K562 (cell line): Measurements from ENCODE around the gene AIFM1. TPM values are rescaled to one million over a fixed set of nuclear protein-coding genes. Genes with fewer than 3 reads are reported as not detected.

Experiments
- ATAC-seq: fragments of 200-7000 bp; cut with Tn5 transposase; 3 replicates; pipeline ENCODE4 v1.9.1; 2020; ENCODE audit warnings: moderate library complexity
- BruUV-seq: library from RNA; stranded (reverse); fragments of 400-500 nt; replicated peaks from 2 replicates; lab custom pipeline; 2021; lab: Mats Ljungman, UMichigan
- CTCF ChIA-PET: fragments of 300-600 bp; formaldehyde crosslinking; extraction: SDS; loops from one replicate; lab custom pipeline; 2021; ENCODE audit warnings: low intra/inter-chr PET ratio; lab: Yijun Ruan, JAX
- POLR2A ChIA-PET: fragments of 300-600, 350-650 bp; sonication (Branson Sonifier 250); formaldehyde crosslinking; extraction: SDS; loops from one replicate; lab custom pipeline; 2021; ENCODE audit warnings: antibody characterized with exemption, inconsistent platforms; lab: Yijun Ruan, JAX
- DNase-seq, 4 experiments: peaks; one replicate each; pipeline versions ENCODE4 v3.0.0 to v3.0.0-alpha.2; 2011 to 2018; ENCODE audit warnings: low spot score in 3 of 4, mixed read lengths in 3 of 4; ENCODE audit errors: extremely low read depth in 1 of 4
- FAIRE-seq: peaks from 2 replicates; lab custom pipeline; 2011; peaks lifted over from hg19 to GRCh38; lab: Jason Lieb, UNC
- H2AFZ ChIP-seq: 2 replicates; pipeline ENCODE4 v1.6.0; 2011; ENCODE audit warnings: low read depth, low read length, control low read depth, inconsistent platforms
- H3K27ac ChIP-seq: fragments of 200-600 bp; 3 replicates; pipeline ENCODE4 v1.8.0; 2011; ENCODE audit warnings: low read depth, mild to moderate bottlenecking, control low read depth, inconsistent platforms, low read length, moderate library complexity, mixed read lengths; ENCODE audit errors: extremely low read depth
- H3K27me3 ChIP-seq, 2 experiments: fragments of 300-600 bp in 1 of 2; 2 replicates in 1 of 2; 3 replicates in 1 of 2; pipeline versions ENCODE4 v1.6.0 to v1.8.0; 2011; ENCODE audit warnings: inconsistent platforms in 2 of 2, low read length in 2 of 2, mild to moderate bottlenecking in 1 of 2, mixed read lengths in 1 of 2, moderate library complexity in 1 of 2; ENCODE audit not compliant: control insufficient read depth in 2 of 2, insufficient read depth in 2 of 2
- H3K36me3 ChIP-seq: fragments of 300-600 bp; 3 replicates; pipeline ENCODE4 v1.8.0; 2011; ENCODE audit warnings: mild to moderate bottlenecking, low read length, inconsistent platforms; ENCODE audit not compliant: control insufficient read depth, insufficient read depth
- H3K4me1 ChIP-seq, 2 experiments: fragments of 200-600 bp in 1 of 2; replicated peaks in 1 of 2; 2 replicates in 1 of 2; 3 replicates in 1 of 2; pipeline versions ENCODE4 v1.5.1 to v1.8.0; 2011; ENCODE audit warnings: inconsistent platforms in 2 of 2, low read length in 2 of 2, mild to moderate bottlenecking in 1 of 2, mixed read lengths in 1 of 2, moderate library complexity in 1 of 2; ENCODE audit not compliant: control insufficient read depth in 2 of 2, insufficient read depth in 2 of 2
- H3K4me2 ChIP-seq: 2 replicates; pipeline ENCODE4 v1.6.1; 2011; ENCODE audit warnings: low read length, control low read depth, inconsistent platforms, mixed read lengths; ENCODE audit not compliant: insufficient read depth
- H3K4me3 ChIP-seq: fragments of 200-600 bp; sonication (generic), shearing (Covaris generic); 2 replicates; pipeline ENCODE4 v1.5.1; 2016; ENCODE audit warnings: control low read depth, inconsistent platforms
- H3K79me2 ChIP-seq: fragments of 200-600 bp; 3 replicates; pipeline ENCODE4 v1.8.0; 2011; ENCODE audit warnings: low read length, inconsistent platforms; ENCODE audit not compliant: control insufficient read depth, insufficient read depth
- H3K9ac ChIP-seq, 2 experiments: 2 replicates each; pipeline versions ENCODE4 v1.6.0 to v1.6.1; 2011; ENCODE audit warnings: low read depth in 2 of 2, low read length in 2 of 2, control low read depth in 1 of 2, inconsistent platforms in 1 of 2, mild to moderate bottlenecking in 1 of 2, mixed read lengths in 1 of 2; ENCODE audit not compliant: insufficient read depth in 1 of 2
- H3K9me1 ChIP-seq: one replicate; pipeline ENCODE4 v1.6.0; 2011; ENCODE audit warnings: inconsistent platforms, mild to moderate bottlenecking, low read length, moderate library complexity; ENCODE audit not compliant: control insufficient read depth, insufficient read depth
- H3K9me3 ChIP-seq: replicated peaks from 2 replicates; pipeline ENCODE4 v1.5.1; 2011; ENCODE audit warnings: low read depth, low read length, inconsistent platforms; ENCODE audit not compliant: control insufficient read depth, insufficient read depth
- H4K20me1 ChIP-seq: replicated peaks from 2 replicates; pipeline ENCODE4 v1.6.1; 2011; ENCODE audit warnings: low read length, inconsistent platforms, mixed read lengths; ENCODE audit not compliant: control insufficient read depth, insufficient read depth
- C11orf30 ChIP-seq: fragments of 450-650 bp; IDR thresholded peaks from 2 replicates; pipeline ENCODE4 v1.6.1; 2016; ENCODE audit warnings: low read depth, mild to moderate bottlenecking
- CHD1 ChIP-seq: fragments of 200-600 bp; sonication (generic); IDR thresholded peaks from one replicate; pipeline ENCODE4 v1.6.1; 2012; ENCODE audit warnings: mild to moderate bottlenecking, moderate library complexity, low read length, inconsistent platforms
- HDGF ChIP-seq: fragments of 450-650 bp; IDR thresholded peaks from 2 replicates; pipeline ENCODE4 v1.6.1; 2016
- KDM2B ChIP-seq: fragments of 250-450 bp; sonication (Bioruptor Pico); IDR thresholded peaks from 2 replicates; pipeline ENCODE4 v1.8.0; 2021; ENCODE audit warnings: mild to moderate bottlenecking, moderate library complexity
- KLF10 ChIP-seq: fragments of 250-450 bp; sonication (Bioruptor Pico); IDR thresholded peaks from 2 replicates; pipeline ENCODE4 v1.6.1; 2021; ENCODE audit warnings: matching md5 sums
- MAFK ChIP-seq: IDR thresholded peaks from 2 replicates; pipeline ENCODE4 v1.6.1; 2011; ENCODE audit warnings: low read length, improper control_type of control experiment
- MECOM ChIP-seq: fragments of 250-450 bp; sonication (Bioruptor Pico); IDR thresholded peaks from 2 replicates; pipeline ENCODE4 v1.8.0; 2022; ENCODE audit warnings: inconsistent platforms
- NFYB ChIP-seq: IDR thresholded peaks from 2 replicates; pipeline ENCODE4 v1.6.1; 2011; ENCODE audit warnings: mild to moderate bottlenecking, moderate library complexity; ENCODE audit not compliant: insufficient read length; ENCODE audit errors: extremely low read depth
- RBM34 ChIP-seq: fragments of 200-400 bp; formaldehyde crosslinking; IDR thresholded peaks from 2 replicates; pipeline ENCODE4 v1.6.1; 2018; ENCODE audit warnings: low read length, borderline replicate concordance; ENCODE audit not compliant: insufficient read depth
- SMAD2 ChIP-seq: fragments of 150-350 bp; IDR thresholded peaks from 2 replicates; pipeline ENCODE4 v1.6.1; 2014; ENCODE audit warnings: low read depth, mild to moderate bottlenecking, low read length
- TFAM ChIP-seq: fragments of 250-450 bp; sonication (Bioruptor Pico); conservative IDR thresholded peaks from 2 replicates; pipeline ENCODE4 v1.5.0; 2021; ENCODE audit warnings: mild to moderate bottlenecking, moderate library complexity
- TFAP4 ChIP-seq: sonication (generic); formaldehyde crosslinking; IDR thresholded peaks from 2 replicates; pipeline ENCODE4 v1.8.0; 2022; ENCODE audit warnings: missing genetic modification reagents, mild to moderate bottlenecking, moderate library complexity, borderline replicate concordance
- ZNF3 ChIP-seq: fragments of 250-450 bp; sonication (Bioruptor Pico); IDR thresholded peaks from 2 replicates; pipeline ENCODE4 v1.5.0; 2021; ENCODE audit warnings: mild to moderate bottlenecking, moderate library complexity
- ZNF316 ChIP-seq: fragments of 450-650 bp; IDR thresholded peaks from 2 replicates; pipeline ENCODE4 v1.6.1; 2016
- ZNF766 ChIP-seq: fragments of 200-800 bp; sonication (Bioruptor generic); conservative IDR thresholded peaks from 2 replicates; pipeline ENCODE4 v1.6.1; 2016; ENCODE audit warnings: missing genetic modification characterization, missing compliant biosample characterization
- whole genome bisulfite sequencing: fragments of 100-300 bp; shearing (Covaris generic); methylation state at CpG from one replicate; pipeline ENCODE4 v1.1.6; 2016; ENCODE audit warnings: low coverage, mixed read lengths; ENCODE audit not compliant: insufficient coverage; ENCODE audit errors: missing lambda C conversion rate; 5-methylcytosine and 5-hydroxymethylcytosine counted together
- in situ Hi-C: fragments of 300-500 bp; cut with MboI; formaldehyde crosslinking; loops from 4 replicates; pipeline ENCODE4 v1.15.0; 2018; ENCODE audit warnings: inconsistent platforms, mixed read lengths
- intact Hi-C: fragments of 100-400 bp; cut with micrococcal nuclease; formaldehyde crosslinking; loops from 2 replicates; pipeline ENCODE4 v1.14.2; 2022
- polyA plus RNA-seq, 8 experiments: library from polyadenylated mRNA; depleted of rRNA in 4 of 8; stranded (reverse) in 5 of 8; unstranded in 3 of 8; fragments of >200 nt; fragmentation: Nextera tagmentation in 2 of 8; fragmentation: Illumina TruSeq in 1 of 8; extraction: Ambion mirVana in 2 of 8; extraction: Trizol in 1 of 8; gene quantifications; 2 replicates each; pipeline versions ENCODE4 v1.2.1 to v1.2.3, GENCODE V29; 2011 to 2014; ENCODE audit warnings: inconsistent platforms in 1 of 8, missing spikeins in 1 of 8
- total RNA-seq, 7 experiments: library from RNA; depleted of rRNA in 6 of 7; stranded (reverse); fragments of >200 nt in 6 of 7; fragmentation: Illumina TruSeq in 2 of 7; extraction: Trizol in 2 of 7; gene quantifications; 2 replicates each; pipeline versions ENCODE4 v1.2.1 to v1.2.3, GENCODE V29; 2011 to 2021; ENCODE audit warnings: low replicate concordance in 1 of 7

AIFM1 gene
- total and polyA plus RNA-seq, 9 of the 15 experiments (the other 6 are each of a cell fraction or from before 2014, with no cell fraction given): 51.0 to 117 (median 91.2) TPM

- Histone ChIP-seq H2AFZ (no peak overlapping the region), H3K9me3 (no peaks in the 10 kb centered on the region), H3K4me1 (peaks cover 5 to 20% of the 10 kb centered on the region in 2 experiments; a peak in 3 of 5 replicates), H3K9me1 (no peaks in the 10 kb centered on the region), H3K4me2 (no peak overlapping the region), H4K20me1 (no peaks in the 10 kb centered on the region), H3K27me3 (no peaks in the 10 kb centered on the region), H3K79me2 (peaks cover 50% of the 10 kb centered on the region), H3K27ac (no peak overlapping the region), H3K4me3 (no peak overlapping the region), H3K36me3 (peaks cover 17% of the 10 kb centered on the region; the same call in 2 of the 3 replicates), H3K9ac (no peak overlapping the region)
- no peak for TF ChIP-seq CHD1
- TF ChIP-seq TFAM (CRISPR knock-in tag): no peak
- TF ChIP-seq NFYB: no peak
- TF ChIP-seq ZNF766 (CRISPR knock-in tag): no peak
- TF ChIP-seq C11orf30: peak; percentile 47
- TF ChIP-seq RBM34: no peak
- peak; percentile 61 for TF ChIP-seq ZNF316
- no peak for TF ChIP-seq KLF10 (CRISPR knock-in tag)
- no peak for TF ChIP-seq KDM2B (CRISPR knock-in tag)
- TF ChIP-seq HDGF: no peak
- no peak for TF ChIP-seq ZNF3 (CRISPR knock-in tag)
- no peak for TF ChIP-seq TFAP4 (CRISPR knock-in tag)
- TF ChIP-seq MECOM (CRISPR knock-in tag): no peak
- TF ChIP-seq MAFK: peak; percentile 46; the same call in 1 of the 2 replicates
- no peak for TF ChIP-seq SMAD2
- ChIA-PET CTCF (no interaction called here), POLR2A (interaction anchor here (0.5 to 1.3 kb wide), 3 partner anchors 10 to 192 kb away, joined by 3 to 4 read pairs (median 3); no protein-coding TSS in a partner anchor)
- whole genome bisulfite sequencing: 58% methylated on average over 6 of the region's 6 CpGs
- intact Hi-C loops: no loop called here
- FAIRE-seq (no peak), DNase-seq (no peak), ATAC-seq (no peak)
- in situ Hi-C loops: no loop called here
- BruUV-seq: no TSS peak
Measured at GRCh38 chrX:130162094-130162735, 3.4 kb downstream of the AIFM1 start.
